Progenitor cell of endocrine pancreas (in vitro differentiated cells): ENCODE measurements around the gene ZNF778. TPM values are rescaled to one million over a fixed set of nuclear protein-coding genes. Genes with fewer than 3 reads are reported as not detected.
A peak's percentile ranks its signal among the peaks of the same experiment; 100 is the strongest.
"Not testable (repeated sequence)": the region's sequence is repeated elsewhere in the genome, so short reads cannot be mapped to it uniquely, and the experiment has no call there.

Experiments used
- DNase-seq: peaks from one replicate; pipeline ENCODE4 v3.0.0; 2021; ENCODE audit warnings: low spot score; ENCODE audit not compliant: unreplicated experiment
- H3K27ac Mint-ChIP-seq: 2 replicates; pipeline ENCODE4 v1.8.0; 2021; ENCODE audit warnings: mild to moderate bottlenecking, moderate library complexity, mixed read lengths
- H3K27me3 Mint-ChIP-seq: 2 replicates; pipeline ENCODE4 v1.8.0; 2021; ENCODE audit warnings: mixed read lengths
- H3K36me3 Mint-ChIP-seq: 2 replicates; pipeline ENCODE4 v1.8.0; 2022; ENCODE audit warnings: mixed read lengths; ENCODE audit not compliant: insufficient read depth
- H3K4me1 Mint-ChIP-seq: 2 replicates; pipeline ENCODE4 v1.8.0; 2021; ENCODE audit warnings: low read depth, mixed read lengths
- H3K4me3 Mint-ChIP-seq: 2 replicates; pipeline ENCODE4 v1.8.0; 2021; ENCODE audit warnings: low read depth, mild to moderate bottlenecking, moderate library complexity, mixed read lengths
- H3K9me3 Mint-ChIP-seq: 2 replicates; pipeline ENCODE4 v1.8.0; 2021; ENCODE audit warnings: low read depth, mixed read lengths
- total RNA-seq: library from RNA; stranded (reverse); gene quantifications from 2 replicates; pipeline ENCODE4 v1.2.1, GENCODE V29; 2021
- TF ChIP-seq, protein P1 (sequence below): fragments of 200-600 bp; sonication (generic); IDR thresholded peaks from one replicate; pipeline ENCODE4 v1.5.0; 2021; ENCODE audit warnings: antibody characterized with exemption, mild to moderate bottlenecking; ENCODE audit not compliant: unreplicated experiment

Gene ZNF778
- total RNA-seq, 1 donor from 2014 or later, result 11.2 TPM

DNA sequence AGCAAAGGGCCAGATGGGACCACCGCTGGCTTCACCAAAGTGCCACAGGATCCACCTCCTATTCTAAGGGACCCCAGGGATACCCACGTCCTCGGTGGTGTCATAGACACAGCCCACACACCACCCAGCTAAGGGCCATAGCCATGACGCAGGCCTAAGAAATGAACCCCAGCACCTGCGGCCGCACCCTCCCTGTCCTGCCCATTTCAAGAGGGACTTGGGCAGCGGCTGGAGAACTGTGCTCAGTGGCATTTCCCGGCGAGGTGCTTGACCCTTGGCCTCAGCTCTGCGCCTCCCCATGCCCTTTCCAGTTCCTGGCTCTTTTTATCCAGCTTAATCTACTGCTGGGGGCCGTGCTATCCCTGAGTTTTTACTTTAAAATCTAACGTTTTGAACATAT lies 27.3 kb downstream of the ZNF778 start:
- H3K4me1 Mint-ChIP-seq, result peaks cover 2% of the 10 kb centered on the region
- peaks cover under 1% of the 10 kb centered on the region for H3K9me3 Mint-ChIP-seq
- no peak overlapping the region for H3K4me3 Mint-ChIP-seq
- no peaks in the 10 kb centered on the region for H3K27me3 Mint-ChIP-seq
- TF ChIP-seq, protein P1, sequence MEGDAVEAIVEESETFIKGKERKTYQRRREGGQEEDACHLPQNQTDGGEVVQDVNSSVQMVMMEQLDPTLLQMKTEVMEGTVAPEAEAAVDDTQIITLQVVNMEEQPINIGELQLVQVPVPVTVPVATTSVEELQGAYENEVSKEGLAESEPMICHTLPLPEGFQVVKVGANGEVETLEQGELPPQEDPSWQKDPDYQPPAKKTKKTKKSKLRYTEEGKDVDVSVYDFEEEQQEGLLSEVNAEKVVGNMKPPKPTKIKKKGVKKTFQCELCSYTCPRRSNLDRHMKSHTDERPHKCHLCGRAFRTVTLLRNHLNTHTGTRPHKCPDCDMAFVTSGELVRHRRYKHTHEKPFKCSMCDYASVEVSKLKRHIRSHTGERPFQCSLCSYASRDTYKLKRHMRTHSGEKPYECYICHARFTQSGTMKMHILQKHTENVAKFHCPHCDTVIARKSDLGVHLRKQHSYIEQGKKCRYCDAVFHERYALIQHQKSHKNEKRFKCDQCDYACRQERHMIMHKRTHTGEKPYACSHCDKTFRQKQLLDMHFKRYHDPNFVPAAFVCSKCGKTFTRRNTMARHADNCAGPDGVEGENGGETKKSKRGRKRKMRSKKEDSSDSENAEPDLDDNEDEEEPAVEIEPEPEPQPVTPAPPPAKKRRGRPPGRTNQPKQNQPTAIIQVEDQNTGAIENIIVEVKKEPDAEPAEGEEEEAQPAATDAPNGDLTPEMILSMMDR, result no peak
- no peak for DNase-seq
- H3K36me3 Mint-ChIP-seq, result no peaks in the 10 kb centered on the region
- H3K27ac Mint-ChIP-seq, result no peak overlapping the region

- peaks cover 4% of the 10 kb centered on the region for H3K9me3 Mint-ChIP-seq
- H3K27me3 Mint-ChIP-seq, result peaks cover 3% of the 10 kb centered on the region
Observed at GRCh38 chr16:89246383-89246902, 28.9 kb downstream of the ZNF778 start.

GRCh38 chr16:89246903-89247733 lies 29.6 kb downstream of the ZNF778 start:
- DNase-seq, result peak; percentile 92
- TF ChIP-seq, protein P1, result no peak
- H3K36me3 Mint-ChIP-seq, result peaks cover 2% of the 10 kb centered on the region
- H3K27ac Mint-ChIP-seq, result no peak overlapping the region
- H3K27me3 Mint-ChIP-seq, result peaks cover 3% of the 10 kb centered on the region
- H3K4me3 Mint-ChIP-seq, result peak overlapping the region; percentile 68
- H3K9me3 Mint-ChIP-seq, result peaks cover 4% of the 10 kb centered on the region
- no peaks in the 10 kb centered on the region for H3K4me1 Mint-ChIP-seq

More at GRCh38 chr16:89246383-89246902, 28.9 kb downstream of the ZNF778 start:
- no peak overlapping the region for H3K27ac Mint-ChIP-seq
- TF ChIP-seq, protein P1, result no peak
- H3K4me1 Mint-ChIP-seq, result no peaks in the 10 kb centered on the region
- no peak for DNase-seq
- H3K36me3 Mint-ChIP-seq, result peaks cover 2% of the 10 kb centered on the region
- H3K4me3 Mint-ChIP-seq, result peak overlapping the region; percentile 68

- peak overlapping the region; percentile 68 for H3K4me3 Mint-ChIP-seq
- DNase-seq, H3K9me3 Mint-ChIP-seq, H3K27ac Mint-ChIP-seq, H3K27me3 Mint-ChIP-seq, H3K36me3 Mint-ChIP-seq, H3K4me1 Mint-ChIP-seq: not testable (repeated sequence)
Observed at GRCh38 chr16:89247734-89248075, 30.2 kb downstream of the ZNF778 start.

DNA sequence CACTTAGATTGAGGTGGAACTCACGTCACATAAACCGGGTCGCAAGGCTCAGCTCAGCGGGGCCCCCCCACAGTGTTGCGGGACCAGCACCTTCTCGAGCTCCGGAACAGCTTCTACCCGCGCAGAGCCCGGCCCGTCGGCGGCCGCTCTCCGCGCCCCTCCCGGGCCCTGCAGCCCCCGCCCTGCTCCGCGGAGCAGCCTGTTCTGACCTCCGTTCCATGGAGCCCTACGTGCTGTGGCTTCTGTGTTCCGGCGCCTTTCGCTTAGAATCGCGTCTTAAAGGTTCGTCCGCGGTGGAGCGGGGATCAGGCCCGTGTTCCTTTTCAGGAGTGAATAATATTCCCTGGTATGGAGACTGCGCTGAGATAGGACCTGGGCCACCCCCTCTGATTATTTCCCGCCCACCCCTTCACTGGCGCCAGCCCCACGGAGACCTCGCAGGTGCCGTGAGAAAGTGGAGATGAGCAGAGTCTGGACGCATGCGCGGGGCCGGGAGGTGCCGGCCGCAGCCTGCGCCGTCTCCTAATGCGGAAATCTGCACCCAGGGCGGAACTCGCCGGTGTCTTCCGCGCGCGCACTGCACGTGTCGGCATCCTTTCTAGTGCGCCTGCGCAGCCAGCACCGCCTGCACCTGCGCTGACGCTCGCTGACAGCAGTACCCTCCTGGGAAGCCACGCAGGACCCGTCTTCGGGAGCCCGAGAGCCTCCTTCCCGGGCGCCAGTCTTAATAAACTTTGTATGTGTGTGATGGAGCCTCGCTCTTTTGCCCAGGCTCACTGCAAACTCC lies 30.9 kb downstream of the ZNF778 start:
- H3K27ac Mint-ChIP-seq, result no peak overlapping the region
- H3K4me3 Mint-ChIP-seq, result peak overlapping the region; percentile 68
- H3K9me3 Mint-ChIP-seq, result peaks cover 4% of the 10 kb centered on the region
- TF ChIP-seq, protein P1, result no peak
- peaks cover 2% of the 10 kb centered on the region for H3K36me3 Mint-ChIP-seq
- H3K4me1 Mint-ChIP-seq, result no peaks in the 10 kb centered on the region
- DNase-seq, result no peak
- peaks cover 3% of the 10 kb centered on the region for H3K27me3 Mint-ChIP-seq
